Measurements from ENCODE around the gene CEACAM4. TPM values are rescaled to one million over a fixed set of nuclear protein-coding genes. Genes with fewer than 3 reads are reported as not detected.
A peak's percentile ranks its signal among the peaks of the same experiment; 100 is the strongest.

Gene CEACAM4
- total RNA-seq, 1 experiment from 2014 or later = not detected

DNA sequence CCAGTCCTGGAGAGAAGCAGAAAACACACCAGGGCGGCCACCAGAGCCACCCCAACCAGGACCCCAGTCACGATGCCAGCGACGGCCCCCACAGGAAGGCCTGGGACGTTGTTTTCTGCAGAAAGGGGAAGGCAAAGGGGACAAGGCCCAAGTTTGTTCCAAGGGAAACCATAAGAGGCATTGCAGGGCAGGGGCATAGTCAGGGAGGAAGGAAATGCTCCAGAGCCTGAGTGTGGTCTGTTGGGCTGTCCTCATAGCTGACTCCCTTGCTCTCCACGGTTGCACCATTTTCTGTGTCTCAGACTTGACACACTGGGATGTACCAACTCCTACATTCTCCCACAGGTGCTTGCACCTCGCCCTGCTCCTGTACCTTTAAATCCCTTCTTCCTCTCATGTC lies 5.2 kb downstream of the CEACAM4 start:
- DNase-seq (ENCODE audit: low read depth, low spot score) = no peak
- in situ Hi-C loops (cut with HindIII; ENCODE audit: low pct_unique_long_range_greater_than_20kb, low sequenced_read_pairs) = no loop called here

- no peak for DNase-seq (ENCODE audit: low read depth, low spot score)
Observed at GRCh38 chr19:41621226-41621625, 5.6 kb downstream of the CEACAM4 start.

GRCh38 chr19:41620171-41620570 lies 6.7 kb downstream of the CEACAM4 start:
- in situ Hi-C loops (cut with HindIII; ENCODE audit: low pct_unique_long_range_greater_than_20kb, low sequenced_read_pairs) = no loop called here
- DNase-seq (ENCODE audit: low read depth, low spot score) = no peak

More at GRCh38 chr19:41621226-41621625, 5.6 kb downstream of the CEACAM4 start:
- in situ Hi-C loops (cut with HindIII; ENCODE audit: low pct_unique_long_range_greater_than_20kb, low sequenced_read_pairs) = no loop called here

- in situ Hi-C loops (cut with HindIII; ENCODE audit: low pct_unique_long_range_greater_than_20kb, low sequenced_read_pairs) = no loop called here
- no peak for DNase-seq (ENCODE audit: low read depth, low spot score)
Observed at GRCh38 chr19:41619018-41619556, 7.8 kb downstream of the CEACAM4 start.

DNA sequence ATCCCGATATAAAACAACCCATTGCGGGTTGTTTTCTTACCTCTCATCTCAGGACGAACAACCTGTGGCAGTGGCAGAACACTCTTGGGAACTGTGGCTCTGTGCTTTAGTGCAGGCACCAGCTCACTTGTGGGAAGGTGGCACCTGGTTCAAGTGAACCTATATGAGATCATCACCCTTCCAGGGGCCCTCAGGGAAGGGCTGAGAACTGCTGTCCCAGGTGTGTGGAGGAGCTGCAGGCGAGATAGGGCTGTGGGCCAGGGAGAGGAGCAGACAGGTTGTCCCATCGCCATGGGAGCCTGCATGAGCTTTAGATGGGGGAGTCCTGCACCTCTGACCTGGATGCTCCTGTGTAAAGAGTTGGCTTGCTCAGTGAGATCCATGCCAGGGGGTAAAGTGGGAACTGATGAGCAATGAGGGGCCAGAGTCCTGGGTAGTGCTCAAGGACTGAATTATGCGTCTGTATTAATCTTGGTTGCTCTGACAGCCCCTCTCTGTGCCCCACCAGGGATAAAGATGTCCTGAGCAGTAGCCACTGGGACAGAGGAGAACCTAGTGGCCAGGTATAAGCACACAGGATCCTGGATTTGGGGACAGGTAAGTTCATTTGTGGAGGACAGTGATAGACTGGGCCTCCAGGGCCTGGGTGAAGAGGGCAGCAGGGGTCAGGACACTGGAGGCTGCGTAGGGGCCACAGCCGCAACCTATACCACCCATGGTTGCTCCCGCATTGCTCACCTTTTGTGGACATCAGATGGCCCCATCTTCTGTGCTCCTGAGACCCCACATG lies 8.7 kb downstream of the CEACAM4 start:
- in situ Hi-C loops (cut with HindIII; ENCODE audit: low pct_unique_long_range_greater_than_20kb, low sequenced_read_pairs) = no loop called here
- DNase-seq (ENCODE audit: low read depth, low spot score) = no peak

- in situ Hi-C loops (cut with HindIII; ENCODE audit: low pct_unique_long_range_greater_than_20kb, low sequenced_read_pairs) = no loop called here
- peak; percentile 18 for DNase-seq (ENCODE audit: low read depth, low spot score)
Observed at GRCh38 chr19:41616792-41617621, 9.9 kb downstream of the CEACAM4 start.

- in situ Hi-C loops (cut with HindIII; ENCODE audit: low pct_unique_long_range_greater_than_20kb, low sequenced_read_pairs) = no loop called here
- DNase-seq (ENCODE audit: low read depth, low spot score) = no peak
Observed at GRCh38 chr19:41615207-41615606, 11.7 kb downstream of the CEACAM4 start.

GRCh38 chr19:41612483-41612882 lies 14.4 kb downstream of the CEACAM4 start:
- no peak for DNase-seq (ENCODE audit: low read depth, low spot score)
- in situ Hi-C loops (cut with HindIII; ENCODE audit: low pct_unique_long_range_greater_than_20kb, low sequenced_read_pairs) = no loop called here

DNA sequence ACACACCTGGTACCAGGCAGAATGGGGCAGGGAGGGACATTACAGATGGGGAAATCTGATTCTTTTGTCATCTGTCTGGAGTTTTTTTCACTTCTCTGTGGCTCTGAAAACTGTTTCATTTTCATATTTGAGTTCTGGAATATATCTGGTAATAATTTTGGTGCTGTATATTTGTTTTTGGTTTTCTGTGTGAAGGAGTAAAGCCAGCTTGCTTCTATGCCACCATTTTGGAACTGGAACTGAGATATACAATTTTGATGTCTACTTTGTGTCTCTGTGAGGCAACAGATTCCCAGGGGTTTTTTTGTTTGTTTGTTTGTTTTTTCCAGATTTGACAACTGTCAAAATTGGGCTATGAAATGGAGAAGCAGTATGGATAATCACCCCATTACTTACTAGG lies 16.1 kb downstream of the CEACAM4 start:
- in situ Hi-C loops (cut with HindIII; ENCODE audit: low pct_unique_long_range_greater_than_20kb, low sequenced_read_pairs) = no loop called here
- DNase-seq (ENCODE audit: low read depth, low spot score) = no peak

- in situ Hi-C loops (cut with HindIII; ENCODE audit: low pct_unique_long_range_greater_than_20kb, low sequenced_read_pairs) = no loop called here
- no peak for DNase-seq (ENCODE audit: low read depth, low spot score)
Observed at GRCh38 chr19:41607668-41608067, 19.2 kb downstream of the CEACAM4 start.

DNA sequence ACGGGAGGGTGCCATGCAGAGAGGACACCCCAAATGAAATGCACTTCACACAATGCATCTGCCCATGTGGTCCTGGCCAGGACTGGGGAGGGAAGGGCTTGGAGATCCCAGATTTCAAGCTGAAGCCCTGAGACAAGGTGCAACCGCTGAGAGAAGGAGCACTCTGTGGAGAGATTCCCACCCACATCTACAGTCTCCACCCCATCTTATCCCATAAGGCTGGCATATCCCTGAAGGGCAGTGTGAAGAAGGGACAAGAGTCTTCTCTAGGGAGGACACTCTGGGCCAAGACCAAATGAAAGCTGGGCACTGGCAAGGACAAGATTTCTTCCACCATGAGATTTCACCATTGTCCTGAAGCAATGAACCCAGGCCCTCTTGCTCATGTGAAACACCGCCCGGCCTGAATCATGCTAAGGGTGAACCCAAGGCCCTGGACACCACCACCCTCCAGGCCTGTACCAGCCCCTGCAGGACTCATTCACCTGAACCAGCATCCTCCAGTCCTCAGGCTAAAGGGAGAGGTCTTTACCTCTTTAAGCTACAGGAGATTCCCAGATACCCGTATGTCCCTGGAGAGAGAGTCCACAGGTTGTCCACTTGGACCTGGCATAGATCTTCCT lies 20.5 kb downstream of the CEACAM4 start:
- no peak for DNase-seq (ENCODE audit: low read depth, low spot score)
- in situ Hi-C loops (cut with HindIII; ENCODE audit: low pct_unique_long_range_greater_than_20kb, low sequenced_read_pairs) = no loop called here

- no peak for DNase-seq (ENCODE audit: low read depth, low spot score)
- in situ Hi-C loops (cut with HindIII; ENCODE audit: low pct_unique_long_range_greater_than_20kb, low sequenced_read_pairs) = no loop called here
Observed at GRCh38 chr19:41604831-41605230, 22.0 kb downstream of the CEACAM4 start.

GRCh38 chr19:41601771-41602170 lies 25.1 kb downstream of the CEACAM4 start:
- DNase-seq (ENCODE audit: low read depth, low spot score) = no peak
- in situ Hi-C loops (cut with HindIII; ENCODE audit: low pct_unique_long_range_greater_than_20kb, low sequenced_read_pairs) = no loop called here

- in situ Hi-C loops (cut with HindIII; ENCODE audit: low pct_unique_long_range_greater_than_20kb, low sequenced_read_pairs) = no loop called here
- DNase-seq (ENCODE audit: low read depth, low spot score) = no peak
Observed at GRCh38 chr19:41599175-41599966, 27.5 kb downstream of the CEACAM4 start.

DNA sequence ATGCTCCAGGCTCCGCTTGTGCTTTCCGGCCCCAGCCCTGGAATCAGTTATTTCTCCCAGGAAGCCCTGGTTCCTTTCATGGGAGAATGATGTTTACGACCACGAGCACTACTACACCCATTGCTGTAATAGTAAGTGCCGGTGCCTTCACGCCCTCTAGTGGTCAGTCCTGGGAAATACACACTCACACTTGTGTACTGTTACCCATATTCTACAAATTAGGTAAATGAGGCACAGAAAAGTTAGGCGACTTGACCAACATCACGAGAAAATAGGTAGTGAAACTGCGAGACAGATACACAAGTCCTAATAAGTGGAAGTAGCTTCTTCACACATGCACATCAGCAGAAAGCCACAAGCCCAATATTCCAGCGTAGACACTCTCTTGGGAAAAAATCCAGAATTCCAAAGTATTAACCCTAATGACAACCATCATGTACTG lies 29.3 kb downstream of the CEACAM4 start:
- in situ Hi-C loops (cut with HindIII; ENCODE audit: low pct_unique_long_range_greater_than_20kb, low sequenced_read_pairs) = no loop called here
- DNase-seq (ENCODE audit: low read depth, low spot score) = peak; percentile 78

- no peak for DNase-seq (ENCODE audit: low read depth, low spot score)
- in situ Hi-C loops (cut with HindIII; ENCODE audit: low pct_unique_long_range_greater_than_20kb, low sequenced_read_pairs) = no loop called here
Observed at GRCh38 chr19:41595890-41596280, 31.0 kb downstream of the CEACAM4 start.

DNA sequence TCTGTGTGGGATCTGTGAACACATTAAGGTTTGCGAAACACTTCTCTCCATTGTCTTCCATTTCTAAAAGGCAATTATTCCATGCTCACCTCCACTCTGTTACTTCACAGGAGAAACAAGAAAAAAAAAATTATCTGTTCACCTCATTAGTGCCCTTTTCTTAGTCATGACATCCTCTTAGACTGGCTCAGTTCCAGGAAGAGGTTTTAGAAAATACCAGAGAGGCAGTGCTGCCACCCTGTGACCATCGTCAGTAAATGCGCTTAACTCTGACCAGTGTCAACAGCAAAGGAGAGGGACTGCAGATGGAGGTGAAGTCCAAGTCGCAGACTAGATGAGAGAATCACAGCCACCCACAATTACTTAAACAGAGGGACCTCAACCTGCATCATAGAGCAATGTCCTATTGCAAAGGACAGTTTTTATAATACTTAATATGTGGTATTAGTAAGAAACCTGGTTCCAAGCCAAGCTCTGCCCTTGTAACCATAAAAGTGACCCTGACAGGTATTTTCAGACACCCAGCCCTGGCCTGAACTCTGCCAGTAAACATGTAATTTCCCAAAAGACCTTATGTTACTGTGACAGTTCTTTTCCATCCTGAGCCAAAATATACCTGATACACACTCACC lies 31.5 kb downstream of the CEACAM4 start:
- peak; percentile 83 for DNase-seq (ENCODE audit: low read depth, low spot score)
- in situ Hi-C loops (cut with HindIII; ENCODE audit: low pct_unique_long_range_greater_than_20kb, low sequenced_read_pairs) = no loop called here

Data from SK-MEL-5 (cell line).